Parathyroid adenoma (tissue), 2 donors: ENCODE data around the gene PPP1R7.

Experiments
- H2AFZ ChIP-seq: fragments of 300-600 bp; sonication (generic); one replicate; pipeline ENCODE4 v1.7.0; 2017; ENCODE audit warnings: antibody characterized with exemption, mild to moderate bottlenecking
- H3K27ac ChIP-seq: fragments of 300-600 bp; sonication (generic); one replicate; pipeline ENCODE4 v1.7.0; 2017
- H3K27me3 ChIP-seq: fragments of 300-600 bp; sonication (generic); one replicate; pipeline ENCODE4 v1.7.0; 2017; ENCODE audit warnings: low read length; ENCODE audit not compliant: control insufficient read depth, insufficient read depth
- H3K36me3 ChIP-seq: fragments of 300-600 bp; sonication (generic); one replicate; pipeline ENCODE4 v1.7.0; 2017; ENCODE audit warnings: low read length; ENCODE audit not compliant: control insufficient read depth, insufficient read depth
- H3K4me1 ChIP-seq: fragments of 300-600 bp; sonication (generic); one replicate; pipeline ENCODE4 v1.7.0; 2017; ENCODE audit warnings: control low read depth
- H3K4me2 ChIP-seq: fragments of 300-600 bp; sonication (generic); one replicate; pipeline ENCODE4 v1.7.0; 2017; ENCODE audit warnings: low read length
- H3K4me3 ChIP-seq: fragments of 300-600 bp; sonication (generic); one replicate; pipeline ENCODE4 v1.7.0; 2017; ENCODE audit warnings: low read depth, low read length
- H3K79me2 ChIP-seq: fragments of 300-600 bp; sonication (generic); one replicate; pipeline ENCODE4 v1.7.0; 2017; ENCODE audit warnings: control low read depth
- H3K9ac ChIP-seq: fragments of 300-600 bp; sonication (generic); one replicate; pipeline ENCODE4 v1.7.0; 2017; ENCODE audit warnings: mild to moderate bottlenecking
- H3K9me3 ChIP-seq: fragments of 300-600 bp; sonication (generic); one replicate; pipeline ENCODE4 v1.7.0; 2017; ENCODE audit warnings: low read length; ENCODE audit not compliant: control insufficient read depth
- TF ChIP-seq, protein P1 (sequence below): fragments of 300-600 bp; sonication (generic); IDR thresholded peaks from one replicate; pipeline ENCODE4 v1.7.0; 2017; ENCODE audit warnings: antibody characterized with exemption, mild to moderate bottlenecking
- donor health status: primary hyperparathyroidism.

PPP1R7 gene

GRCh38 chr2:241182126-241182525 is 31.9 kb downstream of the PPP1R7 start:
- TF ChIP-seq, protein P1, sequence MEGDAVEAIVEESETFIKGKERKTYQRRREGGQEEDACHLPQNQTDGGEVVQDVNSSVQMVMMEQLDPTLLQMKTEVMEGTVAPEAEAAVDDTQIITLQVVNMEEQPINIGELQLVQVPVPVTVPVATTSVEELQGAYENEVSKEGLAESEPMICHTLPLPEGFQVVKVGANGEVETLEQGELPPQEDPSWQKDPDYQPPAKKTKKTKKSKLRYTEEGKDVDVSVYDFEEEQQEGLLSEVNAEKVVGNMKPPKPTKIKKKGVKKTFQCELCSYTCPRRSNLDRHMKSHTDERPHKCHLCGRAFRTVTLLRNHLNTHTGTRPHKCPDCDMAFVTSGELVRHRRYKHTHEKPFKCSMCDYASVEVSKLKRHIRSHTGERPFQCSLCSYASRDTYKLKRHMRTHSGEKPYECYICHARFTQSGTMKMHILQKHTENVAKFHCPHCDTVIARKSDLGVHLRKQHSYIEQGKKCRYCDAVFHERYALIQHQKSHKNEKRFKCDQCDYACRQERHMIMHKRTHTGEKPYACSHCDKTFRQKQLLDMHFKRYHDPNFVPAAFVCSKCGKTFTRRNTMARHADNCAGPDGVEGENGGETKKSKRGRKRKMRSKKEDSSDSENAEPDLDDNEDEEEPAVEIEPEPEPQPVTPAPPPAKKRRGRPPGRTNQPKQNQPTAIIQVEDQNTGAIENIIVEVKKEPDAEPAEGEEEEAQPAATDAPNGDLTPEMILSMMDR: no peak
- Histone ChIP-seq H3K27me3 (no peaks in the 10 kb centered on the region), H3K27ac (no peak overlapping the region), H3K9ac (no peak overlapping the region), H3K36me3 (no peaks in the 10 kb centered on the region), H3K79me2 (no peaks in the 10 kb centered on the region), H3K4me2 (no peak overlapping the region), H2AFZ (no peak overlapping the region), H3K4me3 (no peak overlapping the region), H3K4me1 (no peaks in the 10 kb centered on the region), H3K9me3 (no peaks in the 10 kb centered on the region)

GRCh38 chr2:241182531-241183133 is 32.4 kb downstream of the PPP1R7 start:
- TF ChIP-seq, protein P1: no peak
- no peaks in the 10 kb centered on the region for H3K27me3 ChIP-seq

GRCh38 chr2:241183221-241183620 is 33.0 kb downstream of the PPP1R7 start:
- Histone ChIP-seq H3K4me2 (no peak overlapping the region), H3K4me1 (no peaks in the 10 kb centered on the region), H3K27me3 (no peaks in the 10 kb centered on the region), H3K36me3 (no peaks in the 10 kb centered on the region), H3K9me3 (no peaks in the 10 kb centered on the region), H3K79me2 (no peaks in the 10 kb centered on the region), H3K9ac (no peak overlapping the region), H3K4me3 (no peak overlapping the region), H3K27ac (no peak overlapping the region), H2AFZ (no peak overlapping the region)
- TF ChIP-seq, protein P1: no peak

More at GRCh38 chr2:241182531-241183133, 32.4 kb downstream of the PPP1R7 start:
- Histone ChIP-seq H3K36me3 (no peaks in the 10 kb centered on the region), H2AFZ (no peak overlapping the region), H3K4me1 (no peaks in the 10 kb centered on the region), H3K4me2 (no peak overlapping the region), H3K9me3 (no peaks in the 10 kb centered on the region), H3K27ac (no peak overlapping the region), H3K9ac (no peak overlapping the region), H3K4me3 (no peak overlapping the region), H3K79me2 (no peaks in the 10 kb centered on the region)

- no peaks in the 10 kb centered on the region for H3K79me2 ChIP-seq
- H3K4me2 ChIP-seq: no peak overlapping the region
- no peaks in the 10 kb centered on the region for H3K4me1 ChIP-seq
- no peak overlapping the region for H2AFZ ChIP-seq
- H3K27ac ChIP-seq: no peak overlapping the region
- TF ChIP-seq, protein P1: no peak
- no peaks in the 10 kb centered on the region for H3K9me3 ChIP-seq
- no peak overlapping the region for H3K9ac ChIP-seq
- H3K4me3 ChIP-seq: no peak overlapping the region
- H3K27me3 ChIP-seq: no peaks in the 10 kb centered on the region
- H3K36me3 ChIP-seq: no peaks in the 10 kb centered on the region
Observed at GRCh38 chr2:241184901-241185300, 34.6 kb downstream of the PPP1R7 start.

- Histone ChIP-seq H3K4me3 (no peak overlapping the region), H3K79me2 (no peaks in the 10 kb centered on the region), H2AFZ (no peak overlapping the region), H3K9ac (no peak overlapping the region), H3K36me3 (no peaks in the 10 kb centered on the region), H3K4me1 (no peaks in the 10 kb centered on the region), H3K9me3 (no peaks in the 10 kb centered on the region), H3K4me2 (no peak overlapping the region), H3K27ac (no peak overlapping the region), H3K27me3 (no peaks in the 10 kb centered on the region)
- TF ChIP-seq, protein P1: no peak
Observed at GRCh38 chr2:241185961-241186360, 35.7 kb downstream of the PPP1R7 start.
